Measurements from ENCODE around the gene CCDC112.

The CCDC112 gene
- total RNA-seq = 7.3 to 9.6 (median 7.4) reads per million in 3 donors

- Histone ChIP-seq H3K4me3 (ENCODE audit: insufficient read depth, low read depth, low read length, poor library complexity, severe bottlenecking) (peak within 1 kb of the TSS; percentile 70), H3K27ac (ENCODE audit: insufficient read depth, low read length, poor library complexity, severe bottlenecking) (no peak within 1 kb of the TSS), H3K4me1 (ENCODE audit: control insufficient read depth, insufficient read depth, low read length, poor library complexity, severe bottlenecking) (no peaks in the 10 kb centered on the region), H3K36me3 (ENCODE audit: control insufficient read depth, insufficient read depth, low read length) (no peaks in the 10 kb centered on the region), H3K9me3 (ENCODE audit: control insufficient read depth, low read length) (no peaks in the 10 kb centered on the region), H3K27me3 (replicated peaks; ENCODE audit: control insufficient read depth, insufficient read depth, low read length, poor library complexity, severe bottlenecking) (no peaks in the 10 kb centered on the region)
- peak; percentile 51 to 70 (median 67) for DNase-seq
Observed at GRCh38 chr5:115296124-115297022, at the start of gene CCDC112. Gene CCDC112 (minus strand): TSS chr5:115296654. CDS start chr5:115296543, 111 bp downstream.

GRCh38 chr5:115345344-115345743 is 48.9 kb upstream of the CCDC112 start:
- no peaks in the 10 kb centered on the region for H3K36me3 ChIP-seq (ENCODE audit: control insufficient read depth, insufficient read depth, low read length)
- no peak for DNase-seq
- no peak overlapping the region for H3K4me3 ChIP-seq (ENCODE audit: insufficient read depth, low read depth, low read length, poor library complexity, severe bottlenecking)
- H3K9me3 ChIP-seq (ENCODE audit: control insufficient read depth, low read length) = no peaks in the 10 kb centered on the region
- H3K4me1 ChIP-seq (ENCODE audit: control insufficient read depth, insufficient read depth, low read length, poor library complexity, severe bottlenecking) = no peaks in the 10 kb centered on the region
- no peak overlapping the region for H3K27ac ChIP-seq (ENCODE audit: insufficient read depth, low read length, poor library complexity, severe bottlenecking)
- H3K27me3 ChIP-seq (replicated peaks; ENCODE audit: control insufficient read depth, insufficient read depth, low read length, poor library complexity, severe bottlenecking) = peaks cover 3% of the 10 kb centered on the region

DNA sequence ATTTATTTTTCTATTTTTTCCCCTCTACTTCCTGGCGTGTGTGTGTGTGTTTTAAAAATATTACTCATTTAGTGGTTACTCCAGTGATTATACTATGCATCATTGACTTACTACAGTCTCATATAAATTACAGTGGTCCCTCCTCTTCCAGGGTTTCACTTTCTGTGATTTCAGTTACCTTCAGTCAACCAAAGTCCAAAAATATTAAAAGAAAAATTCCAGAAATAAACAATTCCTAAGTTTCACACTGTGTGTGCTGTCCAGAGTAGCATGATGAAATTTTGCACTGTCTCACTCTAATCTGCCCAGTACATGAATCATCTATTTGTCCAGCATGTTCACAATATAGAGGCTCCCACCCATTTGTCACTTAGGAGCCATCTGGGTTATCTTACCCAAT is 47.4 kb upstream of the CCDC112 start:
- no peaks in the 10 kb centered on the region for H3K36me3 ChIP-seq (ENCODE audit: control insufficient read depth, insufficient read depth, low read length)
- H3K4me3 ChIP-seq (ENCODE audit: insufficient read depth, low read depth, low read length, poor library complexity, severe bottlenecking) = no peak overlapping the region
- H3K9me3 ChIP-seq (ENCODE audit: control insufficient read depth, low read length) = no peaks in the 10 kb centered on the region
- H3K4me1 ChIP-seq (ENCODE audit: control insufficient read depth, insufficient read depth, low read length, poor library complexity, severe bottlenecking) = no peaks in the 10 kb centered on the region
- no peak overlapping the region for H3K27ac ChIP-seq (ENCODE audit: insufficient read depth, low read length, poor library complexity, severe bottlenecking)
- no peak for DNase-seq
- H3K27me3 ChIP-seq (replicated peaks; ENCODE audit: control insufficient read depth, insufficient read depth, low read length, poor library complexity, severe bottlenecking) = peaks cover 3% of the 10 kb centered on the region

- peaks cover 3% of the 10 kb centered on the region for H3K27me3 ChIP-seq (replicated peaks; ENCODE audit: control insufficient read depth, insufficient read depth, low read length, poor library complexity, severe bottlenecking)
- no peak overlapping the region for H3K4me3 ChIP-seq (ENCODE audit: insufficient read depth, low read depth, low read length, poor library complexity, severe bottlenecking)
- no peaks in the 10 kb centered on the region for H3K36me3 ChIP-seq (ENCODE audit: control insufficient read depth, insufficient read depth, low read length)
- H3K9me3 ChIP-seq (ENCODE audit: control insufficient read depth, low read length) = no peaks in the 10 kb centered on the region
- H3K27ac ChIP-seq (ENCODE audit: insufficient read depth, low read length, poor library complexity, severe bottlenecking) = no peak overlapping the region
- DNase-seq = no peak
- H3K4me1 ChIP-seq (ENCODE audit: control insufficient read depth, insufficient read depth, low read length, poor library complexity, severe bottlenecking) = no peaks in the 10 kb centered on the region
Observed at GRCh38 chr5:115342590-115343377, 46.3 kb upstream of the CCDC112 start.

DNA sequence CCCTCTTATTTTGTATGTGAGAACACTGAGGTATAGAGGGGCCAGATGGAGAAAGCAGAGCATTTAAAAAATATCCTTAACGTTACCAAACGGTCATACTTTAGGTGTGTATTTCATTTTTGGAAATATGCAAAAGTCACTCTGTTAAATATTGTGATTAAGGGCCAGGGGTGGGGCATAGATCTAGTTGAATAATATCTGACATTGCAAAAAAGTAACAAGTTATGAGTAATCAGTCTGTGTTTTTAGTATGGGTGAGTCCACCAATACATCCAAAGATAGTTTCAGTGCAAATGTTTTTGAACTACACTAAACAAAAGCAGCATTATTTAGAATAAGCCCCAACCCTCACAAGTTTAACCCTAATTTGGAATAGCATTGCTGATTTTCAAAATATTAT is 45.3 kb upstream of the CCDC112 start:
- H3K27ac ChIP-seq (ENCODE audit: insufficient read depth, low read length, poor library complexity, severe bottlenecking) = no peak overlapping the region
- H3K27me3 ChIP-seq (replicated peaks; ENCODE audit: control insufficient read depth, insufficient read depth, low read length, poor library complexity, severe bottlenecking) = peaks cover 3% of the 10 kb centered on the region
- no peak for DNase-seq
- H3K36me3 ChIP-seq (ENCODE audit: control insufficient read depth, insufficient read depth, low read length) = no peaks in the 10 kb centered on the region
- no peaks in the 10 kb centered on the region for H3K4me1 ChIP-seq (ENCODE audit: control insufficient read depth, insufficient read depth, low read length, poor library complexity, severe bottlenecking)
- H3K4me3 ChIP-seq (ENCODE audit: insufficient read depth, low read depth, low read length, poor library complexity, severe bottlenecking) = no peak overlapping the region
- no peaks in the 10 kb centered on the region for H3K9me3 ChIP-seq (ENCODE audit: control insufficient read depth, low read length)

DNA sequence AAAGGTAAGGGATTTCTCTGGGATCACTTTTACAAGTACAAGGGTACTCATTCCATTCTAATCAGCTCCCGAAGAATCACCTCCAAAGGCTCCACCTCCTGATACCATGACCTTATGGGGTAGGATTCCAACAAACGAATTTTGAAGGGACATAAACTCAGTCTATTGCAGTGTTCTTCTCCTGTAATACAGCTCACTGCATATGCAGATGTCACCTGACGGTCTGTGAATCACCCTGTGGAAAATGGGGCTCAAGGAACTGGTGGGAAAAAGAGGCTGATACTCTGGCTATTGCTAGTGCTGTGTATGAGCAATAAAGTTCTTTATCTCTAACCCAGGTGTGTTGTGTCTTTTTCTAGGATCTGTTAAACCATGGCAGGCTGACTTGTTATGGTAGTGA is 42.4 kb upstream of the CCDC112 start:
- H3K4me3 ChIP-seq (ENCODE audit: insufficient read depth, low read depth, low read length, poor library complexity, severe bottlenecking) = no peak overlapping the region
- no peaks in the 10 kb centered on the region for H3K27me3 ChIP-seq (replicated peaks; ENCODE audit: control insufficient read depth, insufficient read depth, low read length, poor library complexity, severe bottlenecking)
- H3K36me3 ChIP-seq (ENCODE audit: control insufficient read depth, insufficient read depth, low read length) = no peaks in the 10 kb centered on the region
- no peaks in the 10 kb centered on the region for H3K9me3 ChIP-seq (ENCODE audit: control insufficient read depth, low read length)
- H3K4me1 ChIP-seq (ENCODE audit: control insufficient read depth, insufficient read depth, low read length, poor library complexity, severe bottlenecking) = no peaks in the 10 kb centered on the region
- H3K27ac ChIP-seq (ENCODE audit: insufficient read depth, low read length, poor library complexity, severe bottlenecking) = no peak overlapping the region
- DNase-seq = no peak

- Histone ChIP-seq H3K9me3 (ENCODE audit: control insufficient read depth, low read length) (no peaks in the 10 kb centered on the region), H3K4me1 (ENCODE audit: control insufficient read depth, insufficient read depth, low read length, poor library complexity, severe bottlenecking) (no peaks in the 10 kb centered on the region), H3K27me3 (replicated peaks; ENCODE audit: control insufficient read depth, insufficient read depth, low read length, poor library complexity, severe bottlenecking) (no peaks in the 10 kb centered on the region), H3K4me3 (ENCODE audit: insufficient read depth, low read depth, low read length, poor library complexity, severe bottlenecking) (no peak overlapping the region), H3K36me3 (ENCODE audit: control insufficient read depth, insufficient read depth, low read length) (no peaks in the 10 kb centered on the region), H3K27ac (ENCODE audit: insufficient read depth, low read length, poor library complexity, severe bottlenecking) (no peak overlapping the region)
- no peak for DNase-seq
Observed at GRCh38 chr5:115337882-115338281, 41.4 kb upstream of the CCDC112 start.

DNA sequence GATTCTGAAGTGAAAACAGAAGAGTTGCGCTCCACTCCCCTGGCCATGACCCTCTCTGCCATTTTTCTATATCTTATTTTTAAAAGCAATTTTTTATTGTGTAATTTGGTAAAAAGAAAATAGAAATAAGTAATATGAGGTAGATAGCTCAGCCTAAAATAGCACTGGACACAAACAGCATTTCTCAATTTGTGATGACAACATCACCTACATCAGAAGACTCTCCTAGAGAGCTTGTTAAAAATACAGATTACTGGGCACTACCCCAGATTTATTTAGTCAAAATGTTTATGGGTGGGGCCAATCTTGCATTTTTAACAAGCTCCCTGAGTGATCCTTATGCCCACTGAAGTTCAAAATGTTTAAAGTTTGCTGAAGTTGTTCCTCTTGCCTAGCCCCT is 40.5 kb upstream of the CCDC112 start:
- no peak for DNase-seq
- no peaks in the 10 kb centered on the region for H3K36me3 ChIP-seq (ENCODE audit: control insufficient read depth, insufficient read depth, low read length)
- H3K27me3 ChIP-seq (replicated peaks; ENCODE audit: control insufficient read depth, insufficient read depth, low read length, poor library complexity, severe bottlenecking) = no peaks in the 10 kb centered on the region
- H3K4me1 ChIP-seq (ENCODE audit: control insufficient read depth, insufficient read depth, low read length, poor library complexity, severe bottlenecking) = no peaks in the 10 kb centered on the region
- no peak overlapping the region for H3K4me3 ChIP-seq (ENCODE audit: insufficient read depth, low read depth, low read length, poor library complexity, severe bottlenecking)
- H3K27ac ChIP-seq (ENCODE audit: insufficient read depth, low read length, poor library complexity, severe bottlenecking) = no peak overlapping the region
- H3K9me3 ChIP-seq (ENCODE audit: control insufficient read depth, low read length) = no peaks in the 10 kb centered on the region

DNA sequence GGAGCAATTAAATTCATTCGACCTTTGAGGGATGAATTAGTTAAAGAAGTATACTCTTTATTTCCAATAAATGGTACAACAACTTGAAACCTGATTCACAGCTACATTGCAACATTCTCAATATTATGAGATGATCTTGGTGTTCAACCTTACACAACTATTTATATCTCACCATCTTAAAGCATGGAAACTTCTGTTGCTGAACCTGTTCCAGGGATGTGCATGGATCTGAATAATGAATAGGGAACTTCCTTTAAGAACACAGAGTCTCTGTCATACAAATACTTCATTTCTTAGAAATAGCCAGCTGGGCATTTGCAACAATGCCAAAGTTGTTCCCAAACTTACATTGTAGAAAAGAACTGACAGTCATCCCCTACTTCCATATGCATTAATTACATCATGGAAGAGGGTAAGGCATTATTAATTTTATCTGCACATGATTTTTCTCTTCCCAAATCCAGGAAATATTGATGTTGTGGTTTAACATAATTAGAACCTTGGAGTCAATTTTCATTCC is 39.8 kb upstream of the CCDC112 start:
- no peaks in the 10 kb centered on the region for H3K36me3 ChIP-seq (ENCODE audit: control insufficient read depth, insufficient read depth, low read length)
- no peaks in the 10 kb centered on the region for H3K27me3 ChIP-seq (replicated peaks; ENCODE audit: control insufficient read depth, insufficient read depth, low read length, poor library complexity, severe bottlenecking)
- no peaks in the 10 kb centered on the region for H3K9me3 ChIP-seq (ENCODE audit: control insufficient read depth, low read length)
- no peaks in the 10 kb centered on the region for H3K4me1 ChIP-seq (ENCODE audit: control insufficient read depth, insufficient read depth, low read length, poor library complexity, severe bottlenecking)
- H3K27ac ChIP-seq (ENCODE audit: insufficient read depth, low read length, poor library complexity, severe bottlenecking) = no peak overlapping the region
- DNase-seq = no peak
- no peak overlapping the region for H3K4me3 ChIP-seq (ENCODE audit: insufficient read depth, low read depth, low read length, poor library complexity, severe bottlenecking)

GRCh38 chr5:115335301-115335700 is 38.8 kb upstream of the CCDC112 start:
- H3K4me3 ChIP-seq (ENCODE audit: insufficient read depth, low read depth, low read length, poor library complexity, severe bottlenecking) = no peak overlapping the region
- no peaks in the 10 kb centered on the region for H3K36me3 ChIP-seq (ENCODE audit: control insufficient read depth, insufficient read depth, low read length)
- H3K4me1 ChIP-seq (ENCODE audit: control insufficient read depth, insufficient read depth, low read length, poor library complexity, severe bottlenecking) = no peaks in the 10 kb centered on the region
- DNase-seq = no peak
- no peak overlapping the region for H3K27ac ChIP-seq (ENCODE audit: insufficient read depth, low read length, poor library complexity, severe bottlenecking)
- H3K27me3 ChIP-seq (replicated peaks; ENCODE audit: control insufficient read depth, insufficient read depth, low read length, poor library complexity, severe bottlenecking) = no peaks in the 10 kb centered on the region
- H3K9me3 ChIP-seq (ENCODE audit: control insufficient read depth, low read length) = no peaks in the 10 kb centered on the region
